Measurements from ENCODE around the gene MYCBP2. TPM values are rescaled to one million over a fixed set of nuclear protein-coding genes. Genes with fewer than 3 reads are reported as not detected.
"Not testable (repeated sequence)": the region's sequence is repeated elsewhere in the genome, so short reads cannot be mapped to it uniquely, and the experiment has no call there.

Gene MYCBP2, protein sequence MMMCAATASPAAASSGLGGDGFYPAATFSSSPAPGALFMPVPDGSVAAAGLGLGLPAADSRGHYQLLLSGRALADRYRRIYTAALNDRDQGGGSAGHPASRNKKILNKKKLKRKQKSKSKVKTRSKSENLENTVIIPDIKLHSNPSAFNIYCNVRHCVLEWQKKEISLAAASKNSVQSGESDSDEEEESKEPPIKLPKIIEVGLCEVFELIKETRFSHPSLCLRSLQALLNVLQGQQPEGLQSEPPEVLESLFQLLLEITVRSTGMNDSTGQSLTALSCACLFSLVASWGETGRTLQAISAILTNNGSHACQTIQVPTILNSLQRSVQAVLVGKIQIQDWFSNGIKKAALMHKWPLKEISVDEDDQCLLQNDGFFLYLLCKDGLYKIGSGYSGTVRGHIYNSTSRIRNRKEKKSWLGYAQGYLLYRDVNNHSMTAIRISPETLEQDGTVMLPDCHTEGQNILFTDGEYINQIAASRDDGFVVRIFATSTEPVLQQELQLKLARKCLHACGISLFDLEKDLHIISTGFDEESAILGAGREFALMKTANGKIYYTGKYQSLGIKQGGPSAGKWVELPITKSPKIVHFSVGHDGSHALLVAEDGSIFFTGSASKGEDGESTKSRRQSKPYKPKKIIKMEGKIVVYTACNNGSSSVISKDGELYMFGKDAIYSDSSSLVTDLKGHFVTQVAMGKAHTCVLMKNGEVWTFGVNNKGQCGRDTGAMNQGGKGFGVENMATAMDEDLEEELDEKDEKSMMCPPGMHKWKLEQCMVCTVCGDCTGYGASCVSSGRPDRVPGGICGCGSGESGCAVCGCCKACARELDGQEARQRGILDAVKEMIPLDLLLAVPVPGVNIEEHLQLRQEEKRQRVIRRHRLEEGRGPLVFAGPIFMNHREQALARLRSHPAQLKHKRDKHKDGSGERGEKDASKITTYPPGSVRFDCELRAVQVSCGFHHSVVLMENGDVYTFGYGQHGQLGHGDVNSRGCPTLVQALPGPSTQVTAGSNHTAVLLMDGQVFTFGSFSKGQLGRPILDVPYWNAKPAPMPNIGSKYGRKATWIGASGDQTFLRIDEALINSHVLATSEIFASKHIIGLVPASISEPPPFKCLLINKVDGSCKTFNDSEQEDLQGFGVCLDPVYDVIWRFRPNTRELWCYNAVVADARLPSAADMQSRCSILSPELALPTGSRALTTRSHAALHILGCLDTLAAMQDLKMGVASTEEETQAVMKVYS (N-terminal part only)
- 51.9 TPM for polyA plus RNA-seq (2012; ENCODE audit: insufficient read depth, insufficient read length)

DNA sequence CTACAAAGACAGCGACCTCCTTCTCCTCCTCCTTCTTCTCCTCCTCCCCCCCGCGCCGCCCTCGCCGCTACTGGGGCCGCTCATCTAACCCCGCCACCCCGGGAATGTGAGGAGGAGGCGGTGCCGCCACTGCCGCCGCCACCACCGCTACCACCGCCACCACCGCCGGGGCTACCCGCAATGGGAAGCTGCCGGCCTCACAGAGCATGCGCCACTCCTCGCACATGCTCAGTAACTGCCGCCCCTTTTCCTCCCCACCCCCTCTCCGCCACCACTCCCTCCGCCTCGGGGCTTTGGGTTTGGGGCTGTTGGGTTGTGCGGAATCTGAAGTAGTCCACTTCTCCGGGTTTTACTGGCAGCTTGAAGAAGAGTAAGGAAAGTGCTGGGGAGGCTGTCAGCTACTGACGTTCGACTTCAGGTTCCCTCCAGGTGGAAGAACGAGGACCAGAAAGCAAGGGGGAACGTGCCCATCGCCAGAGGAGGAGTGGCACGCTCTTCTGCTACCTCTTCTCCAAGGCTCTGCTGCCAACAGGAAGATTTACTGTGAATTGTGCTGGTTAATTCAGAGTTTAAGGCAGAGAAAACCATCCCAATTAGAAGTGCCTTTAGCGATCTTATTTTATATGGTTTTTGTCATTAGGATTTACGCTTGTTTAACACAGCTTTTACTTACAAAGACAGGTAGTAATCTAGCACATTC lies at the start of gene MYCBP2:
Gene MYCBP2, minus strand, starts transcription at position 190 of the 700 bp plus-strand sequence. CDS start 319 bp downstream, outside the sequence.
- H3K4me3 ChIP-seq (ENCODE audit: low read length) = peak within 1 kb of the TSS; percentile 83
- peak; percentile 99 for DNase-seq (ENCODE audit: low read depth, low spot score)

DNA sequence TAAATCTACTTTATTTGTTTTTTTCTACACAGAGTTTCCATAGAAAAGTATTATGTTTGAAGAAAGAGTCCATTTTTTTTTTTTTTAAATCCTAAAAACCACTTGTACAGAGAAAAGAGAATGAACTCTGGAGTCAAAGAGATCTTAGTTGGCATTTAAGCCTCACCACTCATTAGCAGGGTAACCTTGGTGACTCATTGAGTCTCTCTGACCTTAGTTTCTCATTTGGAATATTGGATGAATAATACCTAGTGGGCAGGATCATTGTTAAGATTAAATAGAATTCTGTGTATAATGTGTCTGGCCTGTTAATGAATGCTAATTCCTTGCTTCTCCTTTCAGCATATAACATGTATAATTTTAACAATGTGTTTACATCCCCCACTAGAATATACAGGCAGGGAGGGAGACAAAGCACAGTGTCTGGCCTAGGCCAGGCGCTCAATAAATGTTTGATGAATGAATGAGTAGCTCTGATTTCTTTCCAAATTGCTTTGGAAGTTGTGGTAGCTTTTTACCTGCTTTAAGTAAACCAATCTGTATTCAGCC lies 48.7 kb upstream of the MYCBP2 start:
- DNase-seq (ENCODE audit: low read depth, low spot score) = no peak
- no peak overlapping the region for H3K4me3 ChIP-seq (ENCODE audit: low read length)

DNA sequence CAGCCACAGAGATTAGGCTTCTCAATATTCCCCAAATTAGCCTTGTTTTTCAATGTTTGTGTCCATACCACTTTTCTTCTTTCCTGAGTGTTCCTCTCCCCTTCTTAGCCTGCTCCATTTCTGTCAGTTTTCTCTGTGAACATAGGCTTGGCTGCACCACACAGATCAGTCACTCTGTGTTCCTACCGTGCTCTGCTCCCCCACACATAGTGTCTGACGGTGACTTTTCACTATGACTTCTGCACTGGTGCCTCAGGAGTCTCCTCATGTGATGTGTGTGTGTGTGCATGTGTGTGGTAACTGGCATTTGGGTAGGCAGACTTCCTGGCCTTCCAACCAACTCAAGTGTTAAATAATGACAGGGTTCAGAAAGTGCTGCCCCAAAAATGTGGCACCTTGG lies 47.9 kb upstream of the MYCBP2 start:
- no peak for DNase-seq (ENCODE audit: low read depth, low spot score)
- no peak overlapping the region for H3K4me3 ChIP-seq (ENCODE audit: low read length)

DNA sequence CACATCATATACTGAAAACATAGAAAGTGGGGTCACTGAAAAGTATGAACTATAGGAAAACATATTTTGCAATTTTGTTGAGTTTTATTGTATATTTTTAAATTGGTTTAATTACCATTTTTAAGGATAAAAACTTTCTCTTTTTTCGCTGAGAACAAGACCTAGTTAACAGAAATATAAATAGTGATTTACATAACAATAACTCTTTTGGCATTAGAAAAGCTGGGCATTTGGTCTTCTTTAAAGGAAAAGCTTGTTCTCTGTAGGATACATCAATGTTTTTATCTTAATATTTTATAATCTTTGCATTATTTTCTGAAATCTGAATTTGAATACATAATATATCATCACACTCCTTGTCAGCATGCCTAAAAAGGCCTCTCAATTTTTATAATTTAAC lies 47.4 kb upstream of the MYCBP2 start:
- no peak for DNase-seq (ENCODE audit: low read depth, low spot score)
- H3K4me3 ChIP-seq (ENCODE audit: low read length) = no peak overlapping the region

- DNase-seq (ENCODE audit: low read depth, low spot score) = no peak
- no peak overlapping the region for H3K4me3 ChIP-seq (ENCODE audit: low read length)
Observed at GRCh38 chr13:77373502-77373901, 46.6 kb upstream of the MYCBP2 start.

DNA sequence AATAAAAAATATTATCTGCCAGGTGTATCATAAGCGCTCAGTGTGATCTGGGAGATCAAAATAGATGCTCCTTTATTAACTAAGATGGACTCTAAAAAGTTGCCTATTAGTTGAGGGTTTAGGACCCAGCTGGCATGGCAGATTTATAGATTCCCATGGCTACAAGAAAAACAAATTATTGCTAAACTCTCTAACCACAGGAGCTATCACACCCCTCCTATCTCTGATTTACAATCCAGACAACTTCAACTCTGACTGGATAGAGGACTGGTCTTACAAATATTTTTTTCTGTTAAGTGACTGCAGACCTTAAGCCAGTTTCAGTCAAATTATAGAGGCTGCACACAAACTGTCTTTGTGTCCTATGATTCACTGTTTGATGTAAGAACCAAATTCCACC lies 45.4 kb upstream of the MYCBP2 start:
- no peak for DNase-seq (ENCODE audit: low read depth, low spot score)

GRCh38 chr13:77370888-77371287 lies 44.0 kb upstream of the MYCBP2 start:
- no peak for DNase-seq (ENCODE audit: low read depth, low spot score)
- no peak overlapping the region for H3K4me3 ChIP-seq (ENCODE audit: low read length)

More for the DNA sequence above, 45.4 kb upstream of the MYCBP2 start:
- H3K4me3 ChIP-seq (ENCODE audit: low read length) = no peak overlapping the region

DNA sequence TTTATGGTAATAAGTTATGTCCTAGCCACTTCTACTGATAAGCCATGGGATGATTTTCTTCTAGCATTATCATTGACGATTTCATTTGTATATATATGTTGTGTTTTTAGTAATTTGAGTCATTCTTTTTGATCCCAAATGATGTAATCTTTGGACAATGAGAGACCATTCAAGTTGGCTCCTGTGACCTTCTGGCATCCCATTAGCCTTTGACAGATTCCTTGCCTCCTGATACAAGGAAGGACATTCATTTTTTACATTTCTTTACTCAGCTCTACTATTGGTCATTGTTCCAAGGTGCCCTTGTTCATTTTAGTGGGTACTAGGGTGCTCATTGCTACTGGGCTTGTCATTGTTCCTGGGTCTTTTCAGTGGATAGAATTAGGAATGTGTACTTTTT lies 35.3 kb upstream of the MYCBP2 start:
- H3K4me3 ChIP-seq (ENCODE audit: low read length) = no peak overlapping the region
- no peak for DNase-seq (ENCODE audit: low read depth, low spot score)

DNA sequence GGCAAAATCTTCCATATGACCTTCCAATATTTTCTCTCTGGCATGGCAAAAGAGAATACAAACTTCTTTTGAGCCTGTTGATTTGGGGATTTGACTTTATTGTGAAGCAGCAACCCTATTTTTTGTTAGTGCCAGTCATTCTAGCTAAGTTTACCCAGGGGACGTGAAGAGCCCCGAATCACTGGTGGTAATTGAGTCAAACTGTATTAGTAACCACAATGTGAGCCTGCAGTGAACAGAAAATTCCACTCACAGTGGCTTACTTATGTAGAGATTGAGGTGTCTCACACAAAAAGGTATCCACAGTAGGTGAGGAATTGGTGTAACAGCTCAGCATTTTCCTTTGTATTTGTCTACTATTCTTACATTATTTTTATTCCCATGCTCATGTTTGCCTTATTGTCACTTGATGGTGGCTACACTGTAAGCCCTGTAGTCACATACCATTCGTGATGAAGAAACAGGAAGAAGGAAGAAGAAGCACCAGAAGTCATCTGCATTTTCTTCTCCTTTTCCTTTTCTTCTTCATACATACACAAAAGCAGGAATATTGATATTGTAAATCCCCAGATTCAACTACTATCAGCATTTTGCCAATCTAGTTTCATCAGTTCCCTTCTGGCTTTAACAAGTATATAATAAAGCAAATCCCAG lies 33.3 kb upstream of the MYCBP2 start:
- DNase-seq (ENCODE audit: low read depth, low spot score) = no peak
- no peak overlapping the region for H3K4me3 ChIP-seq (ENCODE audit: low read length)

GRCh38 chr13:77359171-77359570 lies 32.3 kb upstream of the MYCBP2 start:
- no peak overlapping the region for H3K4me3 ChIP-seq (ENCODE audit: low read length)
- DNase-seq (ENCODE audit: low read depth, low spot score) = no peak

DNA sequence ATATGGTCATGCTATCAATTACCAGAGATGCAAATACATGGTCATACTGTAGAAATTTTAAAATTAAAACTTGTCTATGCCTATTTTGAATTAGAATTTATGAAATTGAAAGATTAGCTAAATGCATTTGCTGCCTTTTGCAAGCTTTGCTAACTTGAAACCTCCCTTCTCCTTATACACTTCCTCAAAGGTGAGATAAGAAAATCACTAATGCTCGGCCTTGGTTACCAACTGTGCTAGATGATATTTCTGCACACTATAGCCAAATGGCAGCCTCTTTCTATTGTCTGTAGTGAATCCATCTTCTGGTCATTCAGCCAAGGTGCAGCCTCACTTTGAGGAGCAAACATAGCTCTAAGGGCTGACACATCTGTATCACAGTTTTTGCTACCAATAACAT lies 31.1 kb upstream of the MYCBP2 start:
- H3K4me3 ChIP-seq (ENCODE audit: low read length) = no peak overlapping the region
- DNase-seq (ENCODE audit: low read depth, low spot score) = no peak

GRCh38 chr13:77356155-77356554 lies 29.3 kb upstream of the MYCBP2 start:
- no peak for DNase-seq (ENCODE audit: low read depth, low spot score)
- no peak overlapping the region for H3K4me3 ChIP-seq (ENCODE audit: low read length)

DNA sequence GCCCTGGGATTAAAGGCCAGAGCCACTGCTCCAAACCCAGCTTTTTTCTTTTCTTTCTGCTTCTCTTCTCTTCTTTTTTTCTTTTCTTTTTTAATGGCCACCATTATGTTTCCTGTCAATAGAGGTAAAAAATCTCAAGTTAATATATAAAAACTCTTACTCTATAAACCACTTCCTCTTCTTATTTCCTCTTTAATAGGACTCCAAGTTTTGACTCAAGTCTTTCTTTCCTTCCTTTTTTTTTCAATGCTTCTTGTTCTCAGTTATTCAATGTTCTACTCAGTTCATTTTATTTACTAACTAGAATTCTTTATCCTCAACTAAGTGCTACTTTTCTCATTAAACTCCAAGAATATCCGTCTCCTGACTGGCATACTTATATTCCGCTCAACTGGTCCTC lies 27.1 kb upstream of the MYCBP2 start:
- no peak for DNase-seq (ENCODE audit: low read depth, low spot score)
- H3K4me3 ChIP-seq (ENCODE audit: low read length) = no peak overlapping the region

DNA sequence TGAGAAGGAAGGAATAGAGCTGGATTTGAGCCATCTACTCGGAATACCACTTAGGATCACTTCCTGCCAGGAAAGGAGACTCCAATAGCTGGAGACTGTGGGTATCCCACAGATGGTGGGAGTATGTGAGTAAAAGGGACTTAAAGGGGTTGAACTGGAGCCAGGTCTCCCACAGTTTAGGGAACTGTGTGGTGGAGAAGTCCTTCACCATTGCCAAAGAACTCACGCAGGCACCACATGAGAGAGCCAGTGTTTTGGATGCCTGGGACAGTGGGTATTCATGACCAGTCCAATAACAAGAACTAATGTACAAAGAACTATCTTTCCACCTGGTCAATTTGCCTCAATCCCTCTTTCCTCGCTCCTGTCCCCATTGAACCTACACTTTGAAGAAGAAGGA lies 24.4 kb upstream of the MYCBP2 start:
- DNase-seq (ENCODE audit: low read depth, low spot score) = no peak
- no peak overlapping the region for H3K4me3 ChIP-seq (ENCODE audit: low read length)

GRCh38 chr13:77350811-77351210 lies 23.9 kb upstream of the MYCBP2 start:
- no peak overlapping the region for H3K4me3 ChIP-seq (ENCODE audit: low read length)
- DNase-seq (ENCODE audit: low read depth, low spot score) = no peak

DNA sequence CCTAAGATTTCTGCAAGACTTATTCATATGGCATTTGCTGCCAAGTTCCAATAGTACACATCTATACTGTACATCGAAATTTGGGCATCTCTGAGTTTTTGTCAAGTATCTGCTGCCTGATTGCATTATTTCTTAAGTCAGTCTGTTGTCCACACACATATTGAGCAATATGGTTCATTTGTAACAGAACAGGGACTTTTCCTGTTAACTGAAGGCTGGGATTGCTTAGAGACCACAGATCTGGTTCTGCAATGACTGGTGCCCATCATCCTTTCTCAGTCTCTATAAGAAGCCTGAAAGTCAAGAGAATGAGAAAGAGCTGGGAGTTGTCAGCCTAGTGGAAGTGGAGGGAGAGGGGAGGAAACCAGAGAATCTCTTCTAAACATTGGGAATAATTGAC lies 22.5 kb upstream of the MYCBP2 start:
- no peak overlapping the region for H3K4me3 ChIP-seq (ENCODE audit: low read length)

DNA sequence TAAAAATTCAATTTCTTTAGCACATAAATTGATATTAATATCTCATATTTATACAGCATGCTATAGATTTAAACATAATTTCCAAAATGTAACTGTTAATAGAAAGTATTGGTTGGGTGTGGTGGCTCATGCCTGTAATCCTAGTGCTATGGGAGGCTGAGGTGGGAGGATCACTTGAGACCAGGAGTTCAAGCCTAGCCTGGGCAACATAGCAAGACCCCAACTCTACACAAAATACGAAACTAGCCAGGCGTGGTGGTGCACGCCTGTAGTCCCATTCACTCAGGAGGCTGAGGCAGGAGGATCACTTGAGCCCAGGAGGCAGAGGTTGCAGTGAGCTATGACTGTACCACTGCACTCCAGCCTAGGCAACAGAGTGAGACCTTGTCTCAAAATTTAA lies 20.5 kb upstream of the MYCBP2 start:
- not testable (repeated sequence) for H3K4me3 ChIP-seq (ENCODE audit: low read length); DNase-seq (ENCODE audit: low read depth, low spot score)

More for the DNA sequence above, 22.5 kb upstream of the MYCBP2 start:
- no peak for DNase-seq (ENCODE audit: low read depth, low spot score)

DNA sequence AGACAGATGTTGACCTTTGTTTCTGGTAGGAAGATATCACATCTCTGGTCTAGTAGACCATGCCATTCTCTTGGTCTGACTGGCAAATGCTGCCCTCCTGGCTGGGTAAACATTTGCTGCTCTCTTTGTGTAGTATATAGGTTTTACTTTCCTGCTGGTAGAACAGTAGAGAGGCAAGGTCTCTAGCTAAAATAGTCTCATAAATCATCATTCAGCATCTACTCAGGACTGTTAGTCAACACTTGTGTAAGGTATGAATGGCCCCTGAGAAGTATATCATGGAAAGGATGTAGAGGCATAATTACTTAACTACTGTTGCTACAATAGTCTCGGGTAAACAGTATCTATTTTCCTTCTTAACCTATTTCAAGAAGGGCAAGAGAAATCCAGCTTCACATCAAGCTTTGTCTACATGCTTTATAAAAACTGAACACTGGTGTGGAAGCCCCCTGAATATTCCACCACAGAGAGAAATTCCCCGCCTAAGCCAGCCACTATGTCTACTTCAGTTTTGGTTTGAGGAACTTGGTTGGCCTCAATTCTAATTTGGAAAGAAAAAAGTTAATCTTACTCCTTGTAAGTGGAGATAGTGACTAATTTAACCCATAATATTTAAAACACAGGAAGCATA lies 18.4 kb upstream of the MYCBP2 start:
- no peak for DNase-seq (ENCODE audit: low read depth, low spot score)

More for the DNA sequence above, 18.4 kb upstream of the MYCBP2 start:
- no peak overlapping the region for H3K4me3 ChIP-seq (ENCODE audit: low read length)

Measured in Jurkat, Clone E6-1 (cell line).